ENCODE results near the gene P2RX2. TPM values are rescaled to one million over a fixed set of nuclear protein-coding genes. Genes with fewer than 3 reads are reported as not detected.

The P2RX2 gene
- total and polyA plus RNA-seq, 2 experiments from 2014 or later = not detected

DNA sequence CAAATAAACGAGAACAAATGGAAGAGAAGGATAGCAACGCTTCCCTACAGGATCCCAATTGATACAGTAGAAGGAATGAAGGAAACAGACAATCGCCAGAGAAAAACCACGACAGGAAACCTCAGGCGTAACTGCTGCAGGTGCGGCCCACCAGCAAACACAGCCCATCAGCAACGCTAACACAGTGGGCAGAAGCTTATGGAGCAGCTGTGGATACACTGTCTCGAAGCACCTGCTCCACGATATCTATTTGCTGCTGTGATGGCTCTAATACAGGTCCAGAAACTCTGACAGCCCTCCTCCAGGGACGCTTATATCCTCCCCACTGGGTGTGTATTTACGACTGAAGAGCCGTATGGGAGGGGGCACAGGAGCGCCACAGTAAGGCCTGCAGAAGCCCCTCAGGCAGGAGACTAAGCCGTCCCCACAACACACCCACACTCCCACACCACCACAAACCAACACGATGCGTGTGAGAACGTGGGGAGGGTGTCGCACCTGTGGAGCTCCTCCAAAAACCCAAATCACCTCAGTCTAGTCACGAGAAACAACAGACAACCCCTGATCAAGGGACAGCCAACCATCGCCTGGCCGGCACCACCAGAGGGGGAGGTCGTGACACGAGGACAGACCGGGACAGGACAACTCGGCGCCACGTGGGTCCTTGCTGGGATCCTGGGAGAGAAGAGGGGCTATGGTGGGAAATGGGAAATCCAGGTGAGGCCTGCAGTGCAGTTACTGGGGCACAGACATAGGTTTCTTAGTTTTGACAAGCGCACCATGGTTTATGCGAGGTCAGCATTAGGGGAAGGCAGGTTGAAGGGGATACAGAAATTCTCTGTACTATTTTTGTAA lies 44.6 kb downstream of the P2RX2 start:
- DNase-seq (ENCODE audit: low spot score) = no peak
- Histone ChIP-seq H3K79me2 (no peaks in the 10 kb centered on the region), H3K27ac (no peak overlapping the region), H3K27me3 (no peaks in the 10 kb centered on the region), H3K4me3 (no peak overlapping the region), H2AFZ (no peak overlapping the region), H3K9me2 (replicated peaks; ENCODE audit: insufficient read depth) (no peaks in the 10 kb centered on the region), H3K4me1 (ENCODE audit: insufficient read depth) (no peaks in the 10 kb centered on the region), H3K36me3 (replicated peaks; ENCODE audit: insufficient read depth, low read depth) (no peaks in the 10 kb centered on the region), H4K20me1 (ENCODE audit: insufficient read depth, poor library complexity, severe bottlenecking) (no peaks in the 10 kb centered on the region), H3K9me3 (ENCODE audit: low read depth) (no peaks in the 10 kb centered on the region), H3K4me2 (no peak overlapping the region)
- TF ChIP-seq, protein P1, sequence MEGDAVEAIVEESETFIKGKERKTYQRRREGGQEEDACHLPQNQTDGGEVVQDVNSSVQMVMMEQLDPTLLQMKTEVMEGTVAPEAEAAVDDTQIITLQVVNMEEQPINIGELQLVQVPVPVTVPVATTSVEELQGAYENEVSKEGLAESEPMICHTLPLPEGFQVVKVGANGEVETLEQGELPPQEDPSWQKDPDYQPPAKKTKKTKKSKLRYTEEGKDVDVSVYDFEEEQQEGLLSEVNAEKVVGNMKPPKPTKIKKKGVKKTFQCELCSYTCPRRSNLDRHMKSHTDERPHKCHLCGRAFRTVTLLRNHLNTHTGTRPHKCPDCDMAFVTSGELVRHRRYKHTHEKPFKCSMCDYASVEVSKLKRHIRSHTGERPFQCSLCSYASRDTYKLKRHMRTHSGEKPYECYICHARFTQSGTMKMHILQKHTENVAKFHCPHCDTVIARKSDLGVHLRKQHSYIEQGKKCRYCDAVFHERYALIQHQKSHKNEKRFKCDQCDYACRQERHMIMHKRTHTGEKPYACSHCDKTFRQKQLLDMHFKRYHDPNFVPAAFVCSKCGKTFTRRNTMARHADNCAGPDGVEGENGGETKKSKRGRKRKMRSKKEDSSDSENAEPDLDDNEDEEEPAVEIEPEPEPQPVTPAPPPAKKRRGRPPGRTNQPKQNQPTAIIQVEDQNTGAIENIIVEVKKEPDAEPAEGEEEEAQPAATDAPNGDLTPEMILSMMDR (IDR thresholded peaks at IDR 0.05; ENCODE audit: poor library complexity) = no peak
- TF ChIP-seq EZH2phosphoT487 (IDR thresholded peaks at IDR 0.05; ENCODE audit: low read depth, severe bottlenecking, unreplicated experiment) = no peak
- no peak for TF ChIP-seq EZH2 (IDR thresholded peaks at IDR 0.05; ENCODE audit: borderline replicate concordance)
- 97% methylated on average over 29 of the region's 29 CpGs for WGBS (ENCODE audit: low lambda C conversion rate, missing lambda C conversion rate)

DNA sequence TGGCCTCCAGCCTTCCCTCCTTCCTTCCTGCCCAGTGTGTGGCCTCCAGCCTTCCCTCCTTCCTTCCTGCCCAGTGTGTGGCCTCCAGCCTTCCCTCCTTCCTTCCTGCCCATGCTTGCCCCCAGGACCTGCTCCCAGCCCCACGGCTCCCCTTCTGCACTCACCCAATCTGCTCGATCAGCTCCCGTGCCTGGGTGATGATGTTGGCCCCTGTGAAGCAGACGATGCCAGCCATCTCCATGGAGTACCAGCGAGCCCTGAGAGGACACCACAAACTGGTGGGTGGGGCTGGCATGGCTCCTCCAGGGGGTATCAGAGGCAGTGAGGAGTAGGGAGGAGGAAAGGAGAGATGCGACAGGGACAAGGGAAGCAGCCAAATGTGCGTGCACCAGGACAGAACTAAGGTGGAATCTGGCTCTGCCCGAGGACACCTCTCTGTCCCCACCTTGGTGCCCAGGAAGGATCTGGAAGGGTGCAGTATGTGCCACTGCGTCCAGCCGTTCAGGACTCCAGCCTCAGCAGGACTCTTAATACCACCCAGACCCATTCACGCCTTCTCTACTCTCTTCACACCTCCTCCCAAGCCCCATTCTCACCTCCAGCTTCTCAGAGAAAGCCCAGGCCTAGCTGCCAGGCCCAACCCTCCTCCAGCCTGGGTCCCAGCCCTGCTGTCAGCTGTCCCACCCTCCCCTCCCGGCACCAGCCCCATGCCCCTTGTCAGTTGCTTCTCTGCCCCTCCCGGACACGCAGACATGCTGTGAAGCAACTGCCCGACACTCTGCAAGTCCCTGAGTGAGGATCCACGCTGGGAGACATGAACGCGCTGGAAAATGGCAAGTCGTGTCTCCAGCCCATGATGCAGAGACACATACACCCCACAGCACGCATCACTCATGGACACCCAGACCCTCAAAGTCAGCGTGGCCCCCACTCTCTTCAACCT lies 45.9 kb downstream of the P2RX2 start:
- Histone ChIP-seq H3K4me1 (ENCODE audit: insufficient read depth) (no peaks in the 10 kb centered on the region), H3K4me3 (no peak overlapping the region), H4K20me1 (ENCODE audit: insufficient read depth, poor library complexity, severe bottlenecking) (no peaks in the 10 kb centered on the region), H3K36me3 (replicated peaks; ENCODE audit: insufficient read depth, low read depth) (no peaks in the 10 kb centered on the region), H3K9me2 (replicated peaks; ENCODE audit: insufficient read depth) (no peaks in the 10 kb centered on the region), H3K4me2 (no peak overlapping the region), H3K27me3 (no peaks in the 10 kb centered on the region), H3K79me2 (no peaks in the 10 kb centered on the region), H3K27ac (no peak overlapping the region), H3K9me3 (ENCODE audit: low read depth) (no peaks in the 10 kb centered on the region), H2AFZ (no peak overlapping the region)
- WGBS (ENCODE audit: low lambda C conversion rate, missing lambda C conversion rate) = 95% methylated on average over 21 of the region's 21 CpGs
- TF ChIP-seq, protein P1 (IDR thresholded peaks at IDR 0.05; ENCODE audit: poor library complexity) = no peak
- DNase-seq (ENCODE audit: low spot score) = no peak

DNA sequence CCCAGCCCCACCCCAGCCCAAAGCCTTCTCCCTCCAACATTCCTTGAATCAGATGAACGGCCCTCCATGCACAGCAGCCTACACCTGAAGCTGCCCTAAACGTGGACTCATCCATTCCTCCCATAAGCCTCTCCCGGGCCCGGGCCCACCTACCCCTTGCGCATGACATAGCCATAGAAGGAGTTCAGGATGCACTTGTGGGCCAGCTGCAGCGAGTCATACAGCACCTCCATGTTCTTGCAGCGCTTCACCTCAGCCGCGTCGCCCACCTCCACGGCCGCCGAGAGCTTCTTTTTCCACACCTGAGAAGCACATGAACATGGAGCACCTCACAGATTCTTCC lies 46.5 kb downstream of the P2RX2 start:
- no peaks in the 10 kb centered on the region for H3K9me3 ChIP-seq (ENCODE audit: low read depth)
- H3K27me3 ChIP-seq = no peaks in the 10 kb centered on the region
- no peaks in the 10 kb centered on the region for H3K9me2 ChIP-seq (replicated peaks; ENCODE audit: insufficient read depth)
- no peaks in the 10 kb centered on the region for H3K79me2 ChIP-seq
- WGBS (ENCODE audit: low lambda C conversion rate, missing lambda C conversion rate) = over 99% methylated on average over 13 of the region's 13 CpGs
- no peaks in the 10 kb centered on the region for H3K36me3 ChIP-seq (replicated peaks; ENCODE audit: insufficient read depth, low read depth)
- H3K4me1 ChIP-seq (ENCODE audit: insufficient read depth) = no peaks in the 10 kb centered on the region
- no peak overlapping the region for H2AFZ ChIP-seq
- H3K27ac ChIP-seq = no peak overlapping the region
- no peak overlapping the region for H3K4me3 ChIP-seq
- TF ChIP-seq EZH2phosphoT487 (IDR thresholded peaks at IDR 0.05; ENCODE audit: low read depth, severe bottlenecking, unreplicated experiment) (no peak), EZH2 (IDR thresholded peaks at IDR 0.05; ENCODE audit: borderline replicate concordance) (no peak)
- TF ChIP-seq, protein P1 (IDR thresholded peaks at IDR 0.05; ENCODE audit: poor library complexity) = no peak
- no peaks in the 10 kb centered on the region for H4K20me1 ChIP-seq (ENCODE audit: insufficient read depth, poor library complexity, severe bottlenecking)
- H3K4me2 ChIP-seq = no peak overlapping the region
- DNase-seq (ENCODE audit: low spot score) = no peak

All from hepatocyte (in vitro differentiated cells).